ENCODE results near the gene ZNF783. TPM values are rescaled to one million over a fixed set of nuclear protein-coding genes. Genes with fewer than 3 reads are reported as not detected.

ZNF783 gene
- total RNA-seq, 1 donor from 2014 or later: 19.7 TPM

DNA sequence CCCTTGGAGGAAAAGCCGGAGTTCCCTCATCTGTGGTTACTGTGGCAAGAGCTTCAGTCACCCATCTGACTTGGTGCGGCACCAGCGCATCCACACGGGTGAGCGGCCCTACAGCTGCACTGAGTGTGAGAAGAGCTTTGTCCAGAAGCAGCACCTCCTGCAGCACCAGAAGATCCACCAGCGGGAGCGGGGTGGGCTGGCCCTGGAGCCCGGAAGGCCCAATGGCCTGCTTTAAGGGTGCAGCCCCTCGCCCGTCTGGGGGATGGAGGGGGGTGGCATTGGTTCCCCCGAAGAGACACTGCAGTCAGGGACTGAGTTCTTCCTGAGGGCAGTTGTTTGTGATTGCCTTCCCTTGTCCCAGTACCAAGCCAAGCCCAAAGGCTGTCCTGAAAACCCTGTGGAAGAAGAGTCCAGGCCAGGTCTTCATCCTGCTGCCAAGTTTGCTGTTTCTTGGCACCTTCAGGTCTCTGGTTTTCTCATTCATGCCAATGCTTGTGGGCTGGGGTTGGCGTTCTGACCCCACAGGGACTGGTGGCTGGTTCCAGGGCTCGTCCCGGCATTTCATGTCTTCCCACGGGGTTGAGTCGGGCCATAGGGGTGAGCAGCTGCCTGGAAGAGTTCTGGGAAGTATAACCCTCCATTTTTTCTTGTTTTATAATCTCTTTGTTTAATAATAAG lies 7.7 kb upstream of the ZNF783 start:
- no peak overlapping the region for H3K27ac Mint-ChIP-seq
- H3K4me3 Mint-ChIP-seq: no peak overlapping the region
- H3K27me3 Mint-ChIP-seq: no peaks in the 10 kb centered on the region
- no peak for DNase-seq (ENCODE audit: extremely low spot score, unreplicated experiment)
- peaks cover 13% of the 10 kb centered on the region for H3K36me3 Mint-ChIP-seq
- H3K9me3 Mint-ChIP-seq: no peaks in the 10 kb centered on the region
- TF ChIP-seq CTCF (conservative IDR thresholded peaks at IDR 0.05): no peak
- H3K4me1 Mint-ChIP-seq (ENCODE audit: unreplicated experiment): no peaks in the 10 kb centered on the region

DNA sequence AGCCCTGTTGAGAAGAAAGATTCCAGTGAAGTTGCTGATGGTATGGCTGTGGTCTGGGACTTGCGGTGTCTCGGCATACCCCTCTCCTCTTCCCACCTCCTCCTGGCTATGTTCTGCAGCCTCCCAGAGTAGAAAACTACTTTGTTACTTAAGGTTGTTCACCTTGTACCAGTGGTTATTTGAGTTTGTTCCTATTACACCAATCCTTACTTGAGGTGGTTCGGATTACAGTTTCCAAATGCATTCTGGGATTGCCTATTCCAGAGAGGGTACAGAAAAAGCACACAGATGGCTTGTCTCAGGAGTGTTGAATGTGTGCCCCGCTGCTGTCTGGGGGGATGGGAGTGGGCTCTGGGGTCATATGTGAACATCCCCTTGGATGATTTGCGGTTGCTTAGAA lies 6.8 kb upstream of the ZNF783 start:
- H3K36me3 Mint-ChIP-seq: peaks cover 13% of the 10 kb centered on the region
- H3K27ac Mint-ChIP-seq: no peak overlapping the region
- TF ChIP-seq CTCF (conservative IDR thresholded peaks at IDR 0.05): no peak
- H3K27me3 Mint-ChIP-seq: no peaks in the 10 kb centered on the region
- no peaks in the 10 kb centered on the region for H3K4me1 Mint-ChIP-seq (ENCODE audit: unreplicated experiment)
- no peaks in the 10 kb centered on the region for H3K9me3 Mint-ChIP-seq
- no peak for DNase-seq (ENCODE audit: extremely low spot score, unreplicated experiment)
- H3K4me3 Mint-ChIP-seq: no peak overlapping the region

DNA sequence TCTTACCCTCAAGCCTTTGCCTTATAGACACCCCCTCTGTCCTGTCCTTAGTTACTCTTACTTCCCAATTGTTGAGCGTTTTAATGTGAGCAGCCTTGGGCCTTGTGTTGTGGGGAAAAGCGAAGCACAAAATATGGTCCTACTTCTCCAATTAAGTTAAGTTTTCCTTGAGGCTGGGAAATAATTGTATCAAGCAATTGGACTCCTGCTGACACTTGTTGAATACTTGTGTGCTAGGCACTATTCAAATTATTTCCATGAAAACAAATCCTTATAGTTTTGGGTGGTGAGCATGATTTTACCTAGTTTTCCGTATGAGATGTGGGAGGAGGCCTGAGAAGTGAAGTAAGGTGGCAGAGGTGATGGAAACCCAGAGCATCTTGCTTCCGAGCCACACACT lies 5.4 kb upstream of the ZNF783 start:
- no peak for DNase-seq (ENCODE audit: extremely low spot score, unreplicated experiment)
- TF ChIP-seq CTCF (conservative IDR thresholded peaks at IDR 0.05): no peak

GRCh38 chr7:149257146-149257545 lies 4.8 kb upstream of the ZNF783 start:
- H3K4me3 Mint-ChIP-seq: no peak overlapping the region
- peak overlapping the region; percentile 51 for H3K27ac Mint-ChIP-seq
- H3K4me1 Mint-ChIP-seq (ENCODE audit: unreplicated experiment): no peaks in the 10 kb centered on the region
- H3K27me3 Mint-ChIP-seq: no peaks in the 10 kb centered on the region
- peaks cover 9% of the 10 kb centered on the region for H3K36me3 Mint-ChIP-seq
- no peak for DNase-seq (ENCODE audit: extremely low spot score, unreplicated experiment)
- TF ChIP-seq CTCF (conservative IDR thresholded peaks at IDR 0.05): no peak
- no peaks in the 10 kb centered on the region for H3K9me3 Mint-ChIP-seq

More for the DNA sequence above, 5.4 kb upstream of the ZNF783 start:
- H3K27ac Mint-ChIP-seq: no peak overlapping the region
- H3K36me3 Mint-ChIP-seq: peaks cover 13% of the 10 kb centered on the region
- H3K9me3 Mint-ChIP-seq: no peaks in the 10 kb centered on the region
- no peak overlapping the region for H3K4me3 Mint-ChIP-seq
- no peaks in the 10 kb centered on the region for H3K27me3 Mint-ChIP-seq
- no peaks in the 10 kb centered on the region for H3K4me1 Mint-ChIP-seq (ENCODE audit: unreplicated experiment)

DNA sequence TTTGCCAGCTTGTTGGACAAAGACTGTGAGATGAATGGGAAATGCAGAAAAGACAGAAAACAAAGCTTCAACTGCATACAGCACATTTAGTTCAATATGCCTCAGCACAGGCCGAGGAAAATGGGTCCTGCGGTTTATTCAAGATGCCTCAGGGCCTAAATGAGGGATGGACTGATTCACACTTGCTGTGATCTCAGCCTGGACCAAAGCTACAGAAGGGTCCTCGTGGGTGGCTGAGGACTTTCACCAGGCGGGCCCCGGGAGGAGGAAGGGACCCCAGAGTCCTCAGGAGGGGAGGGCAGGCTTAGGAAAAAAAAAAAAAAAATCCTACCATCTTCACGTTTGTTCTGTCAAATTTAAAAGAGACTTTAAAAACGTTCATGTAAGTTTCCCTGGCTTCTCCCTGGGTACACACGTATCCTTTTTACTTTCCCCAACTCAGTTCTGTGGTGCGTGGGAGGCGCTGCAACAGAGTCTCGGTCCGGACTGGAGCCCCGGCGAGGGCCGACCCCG lies 624 bp upstream of the ZNF783 start:
- Mint-ChIP-seq H3K27me3 (no peaks in the 10 kb centered on the region), H3K4me3 (peak overlapping the region; percentile 89), H3K4me1 (ENCODE audit: unreplicated experiment) (no peaks in the 10 kb centered on the region), H3K9me3 (no peaks in the 10 kb centered on the region), H3K36me3 (peaks cover 8% of the 10 kb centered on the region), H3K27ac (peak overlapping the region; percentile 88)
- TF ChIP-seq CTCF (conservative IDR thresholded peaks at IDR 0.05): no peak
- no peak for DNase-seq (ENCODE audit: extremely low spot score, unreplicated experiment)

Data from type B pancreatic cell (in vitro differentiated cells).